SK-N-SH (cell line): ENCODE data around the gene TSPAN32. TPM values are rescaled to one million over a fixed set of nuclear protein-coding genes. Genes with fewer than 3 reads are reported as not detected.

ENCODE experiments used
- CTCF ChIA-PET: fragments of 300-600, 350-600 bp; formaldehyde crosslinking; extraction: SDS; loops from one replicate; lab custom pipeline; 2021; lab: Yijun Ruan, JAX
- POLR2A ChIA-PET: fragments of 350-600 bp; sonication (Branson Sonifier 250); formaldehyde crosslinking; extraction: SDS; loops from one replicate; lab custom pipeline; 2020; ENCODE audit warnings: antibody characterized with exemption, inconsistent platforms; lab: Yijun Ruan, JAX
- DNase-seq: peaks from one replicate; pipeline ENCODE4 v3.0.0; 2012
- H2AFZ ChIP-seq: fragments of 200-600 bp; sonication (generic); 2 replicates; pipeline ENCODE4 v1.8.1; 2016; ENCODE audit warnings: antibody characterized with exemption, mild to moderate bottlenecking, low read depth
- H3F3A ChIP-seq: fragments of 200-600 bp; sonication (generic); replicated peaks from 2 replicates; pipeline ENCODE3; 2016; ENCODE audit warnings: antibody characterized with exemption, mild to moderate bottlenecking; ENCODE audit not compliant: insufficient read depth
- H3K27ac ChIP-seq, 2 experiments: fragments of 200-500 bp in 1 of 2; fragments of 200-600 bp in 1 of 2; sonication (Bioruptor generic) in 1 of 2; sonication (generic), shearing (Covaris generic) in 1 of 2; 2 replicates each; pipeline versions ENCODE4 v1.5.1 to v1.6.1; 2014 to 2016; ENCODE audit warnings: low read depth in 2 of 2, inconsistent platforms in 1 of 2, low read length in 1 of 2, mild to moderate bottlenecking in 1 of 2, mixed read lengths in 1 of 2
- H3K27me3 ChIP-seq: fragments of 200-600 bp; sonication (generic), shearing (Covaris generic); 2 replicates; pipeline ENCODE4 v1.6.1; 2016; ENCODE audit warnings: mixed run types; ENCODE audit not compliant: insufficient read depth
- H3K36me3 ChIP-seq, 2 experiments: fragments of 200-500 bp in 1 of 2; fragments of 200-600 bp in 1 of 2; sonication (Bioruptor generic) in 1 of 2; sonication (generic) in 1 of 2; replicated peaks in 1 of 2; 2 replicates each; pipeline versions ENCODE3 to v1.5.1; 2014 to 2016; ENCODE audit warnings: low read length in 1 of 2, mild to moderate bottlenecking in 1 of 2; ENCODE audit not compliant: insufficient read depth in 2 of 2, control insufficient read depth in 1 of 2
- H3K4me1 ChIP-seq, 2 experiments: fragments of 200-500 bp in 1 of 2; fragments of 200-600 bp in 1 of 2; sonication (Bioruptor generic) in 1 of 2; sonication (generic), shearing (Covaris generic) in 1 of 2; 2 replicates each; pipeline versions ENCODE4 v1.5.1 to v1.6.1; 2014 to 2016; ENCODE audit warnings: low read depth in 1 of 2, low read length in 1 of 2, mixed run types in 1 of 2; ENCODE audit not compliant: insufficient read depth in 2 of 2, control insufficient read depth in 1 of 2
- H3K4me2 ChIP-seq: fragments of 200-600 bp; sonication (generic), shearing (Covaris generic); 2 replicates; pipeline ENCODE4 v1.6.1; 2017; ENCODE audit warnings: mixed run types
- H3K4me3 ChIP-seq, 2 experiments: fragments of 200-500 bp in 1 of 2; fragments of 200-600 bp in 1 of 2; sonication (Bioruptor generic) in 1 of 2; sonication (generic), shearing (Covaris generic) in 1 of 2; 2 replicates each; pipeline versions ENCODE4 v1.5.1 to v1.8.1; 2014 to 2016; ENCODE audit warnings: low read depth in 2 of 2, inconsistent platforms in 1 of 2, low read length in 1 of 2, mild to moderate bottlenecking in 1 of 2, mixed read lengths in 1 of 2, moderate library complexity in 1 of 2
- H3K79me2 ChIP-seq: fragments of 200-600 bp; sonication (generic); 2 replicates; pipeline ENCODE4 v1.8.1; 2017; ENCODE audit warnings: mild to moderate bottlenecking; ENCODE audit not compliant: insufficient read depth
- H3K9ac ChIP-seq: fragments of 200-600 bp; sonication (generic); 2 replicates; pipeline ENCODE4 v1.6.1; 2017; ENCODE audit warnings: mixed run types
- H3K9me2 ChIP-seq: fragments of 200-600 bp; sonication (generic); 2 replicates; pipeline ENCODE4 v1.6.1; 2017; ENCODE audit warnings: mixed run types
- H3K9me3 ChIP-seq: fragments of 200-600 bp; sonication (generic); 2 replicates; pipeline ENCODE4 v1.6.1; 2017; ENCODE audit warnings: mixed run types, mild to moderate bottlenecking, moderate library complexity
- H4K20me1 ChIP-seq: fragments of 200-600 bp; sonication (generic); 2 replicates; pipeline ENCODE4 v1.6.1; 2017; ENCODE audit warnings: mild to moderate bottlenecking, mixed run types; ENCODE audit not compliant: insufficient read depth
- ELF1 ChIP-seq: IDR thresholded peaks from 2 replicates; pipeline ENCODE4 v1.4.0; 2012
- EP300 ChIP-seq, 2 experiments: IDR thresholded peaks; 2 replicates each; pipeline versions ENCODE4 v1.4.0 to v1.6.1; 2012; ENCODE audit warnings: borderline replicate concordance in 1 of 2, low read depth in 1 of 2, low read length in 1 of 2
- FOXM1 ChIP-seq: IDR thresholded peaks from 2 replicates; pipeline ENCODE4 v1.4.0; 2012; ENCODE audit warnings: low read depth, mild to moderate bottlenecking
- GABPA ChIP-seq: IDR thresholded peaks from 2 replicates; pipeline ENCODE4 v1.4.0; 2012; ENCODE audit warnings: low read depth, mild to moderate bottlenecking
- GATA2 ChIP-seq: sonication (generic); formaldehyde crosslinking; IDR thresholded peaks from 2 replicates; pipeline ENCODE4 v1.5.0; 2020; ENCODE audit warnings: mild to moderate bottlenecking, missing genetic modification reagents
- JUND ChIP-seq: IDR thresholded peaks from 2 replicates; pipeline ENCODE4 v1.4.0; 2012
- MEF2A ChIP-seq: IDR thresholded peaks from 2 replicates; pipeline ENCODE4 v1.4.0; 2012; ENCODE audit warnings: low read depth, borderline replicate concordance
- NRF1 ChIP-seq: IDR thresholded peaks from 2 replicates; pipeline ENCODE4 v1.6.1; 2012; ENCODE audit warnings: low read depth, mild to moderate bottlenecking, low read length
- RCOR1 ChIP-seq: fragments of 150-350 bp; IDR thresholded peaks from 2 replicates; pipeline ENCODE4 v1.6.1; 2017; ENCODE audit warnings: antibody characterized with exemption, low read length
- WGBS: methylation state at CpG from one replicate; pipeline ENCODE4 v1.1.6; 2017; ENCODE audit warnings: low lambda C conversion rate; 5-methylcytosine and 5-hydroxymethylcytosine counted together
- polyA plus RNA-seq, 3 experiments: library from polyadenylated mRNA; depleted of rRNA; stranded (reverse); fragments of >200 nt; gene quantifications; 2 replicates each; pipeline ENCODE4 v1.2.3, GENCODE V29; 2012
- TF ChIP-seq, protein P1 (sequence below): IDR thresholded peaks from 2 replicates; pipeline ENCODE4 v1.4.0; 2012; ENCODE audit warnings: low read depth
- TF ChIP-seq, protein P2 (sequence below): fragments of 200-600 bp; sonication (generic); IDR thresholded peaks from 2 replicates; pipeline ENCODE4 v1.6.1; 2017; ENCODE audit warnings: antibody characterized with exemption, mild to moderate bottlenecking, moderate library complexity
- TF ChIP-seq, protein P3 (sequence below): IDR thresholded peaks from 2 replicates; pipeline ENCODE4 v1.6.1; 2012; ENCODE audit warnings: mild to moderate bottlenecking, low read depth, low read length, moderate library complexity
- TF ChIP-seq, protein P4 (sequence below): IDR thresholded peaks from 2 replicates; pipeline ENCODE4; 2012
- TF ChIP-seq, protein P5 (sequence below): fragments of 150-350 bp; IDR thresholded peaks from 2 replicates; pipeline ENCODE4 v1.6.1; 2017; ENCODE audit warnings: antibody characterized with exemption, low read length, low read depth, borderline replicate concordance

Gene TSPAN32
- polyA plus RNA-seq, 1 of the 3 experiments (the other 2 are of a cell fraction) = 0.12 TPM

DNA sequence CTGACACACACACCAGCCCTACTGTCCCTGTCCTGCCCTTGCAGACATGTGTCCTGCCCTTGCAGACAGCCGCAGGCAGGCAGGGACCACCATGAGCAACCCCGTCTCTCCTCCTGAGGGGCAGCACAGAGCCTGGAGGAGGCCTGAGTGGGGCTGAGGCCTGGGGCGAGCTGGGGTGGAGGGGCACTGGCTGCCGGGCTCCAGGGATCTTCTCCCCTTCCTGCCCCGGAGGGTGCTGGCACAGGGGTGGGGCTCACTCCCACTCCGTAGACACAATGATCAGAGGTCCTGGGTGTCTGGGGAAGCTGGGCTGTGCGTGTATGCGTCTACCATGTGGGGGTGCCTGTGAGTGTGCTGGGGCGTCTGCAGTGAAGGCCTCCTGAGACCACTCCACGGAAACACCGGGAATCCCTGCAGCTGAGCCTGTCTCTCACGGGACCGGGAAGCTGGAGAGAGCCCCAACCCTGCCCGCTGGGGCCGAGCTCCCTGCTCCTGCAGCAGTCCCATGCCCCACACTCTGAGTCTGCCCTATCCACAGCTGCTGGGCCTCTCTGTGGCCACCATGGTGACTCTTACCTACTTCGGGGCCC is 588 bp downstream of the TSPAN32 start:
- peaks cover 4% of the 10 kb centered on the region for H3F3A ChIP-seq
- peak; percentile 63 for DNase-seq
- no peak overlapping the region for H2AFZ ChIP-seq
- no peak for TF ChIP-seq MEF2A
- TF ChIP-seq EP300 (IDR thresholded peaks at IDR 0.05; ENCODE audit: borderline replicate concordance in 1 of 2, low read depth in 1 of 2, low read length in 1 of 2) = no peak
- no peak for TF ChIP-seq GABPA
- TF ChIP-seq, protein P1, sequence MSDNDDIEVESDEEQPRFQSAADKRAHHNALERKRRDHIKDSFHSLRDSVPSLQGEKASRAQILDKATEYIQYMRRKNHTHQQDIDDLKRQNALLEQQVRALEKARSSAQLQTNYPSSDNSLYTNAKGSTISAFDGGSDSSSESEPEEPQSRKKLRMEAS = no peak
- TF ChIP-seq RCOR1 = no peak
- TF ChIP-seq FOXM1 = no peak
- TF ChIP-seq ELF1 = no peak
- TF ChIP-seq, protein P2, sequence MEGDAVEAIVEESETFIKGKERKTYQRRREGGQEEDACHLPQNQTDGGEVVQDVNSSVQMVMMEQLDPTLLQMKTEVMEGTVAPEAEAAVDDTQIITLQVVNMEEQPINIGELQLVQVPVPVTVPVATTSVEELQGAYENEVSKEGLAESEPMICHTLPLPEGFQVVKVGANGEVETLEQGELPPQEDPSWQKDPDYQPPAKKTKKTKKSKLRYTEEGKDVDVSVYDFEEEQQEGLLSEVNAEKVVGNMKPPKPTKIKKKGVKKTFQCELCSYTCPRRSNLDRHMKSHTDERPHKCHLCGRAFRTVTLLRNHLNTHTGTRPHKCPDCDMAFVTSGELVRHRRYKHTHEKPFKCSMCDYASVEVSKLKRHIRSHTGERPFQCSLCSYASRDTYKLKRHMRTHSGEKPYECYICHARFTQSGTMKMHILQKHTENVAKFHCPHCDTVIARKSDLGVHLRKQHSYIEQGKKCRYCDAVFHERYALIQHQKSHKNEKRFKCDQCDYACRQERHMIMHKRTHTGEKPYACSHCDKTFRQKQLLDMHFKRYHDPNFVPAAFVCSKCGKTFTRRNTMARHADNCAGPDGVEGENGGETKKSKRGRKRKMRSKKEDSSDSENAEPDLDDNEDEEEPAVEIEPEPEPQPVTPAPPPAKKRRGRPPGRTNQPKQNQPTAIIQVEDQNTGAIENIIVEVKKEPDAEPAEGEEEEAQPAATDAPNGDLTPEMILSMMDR = no peak
- no peak for TF ChIP-seq JUND
- no peak for TF ChIP-seq GATA2 (CRISPR knock-in tag)
- TF ChIP-seq, protein P3, sequence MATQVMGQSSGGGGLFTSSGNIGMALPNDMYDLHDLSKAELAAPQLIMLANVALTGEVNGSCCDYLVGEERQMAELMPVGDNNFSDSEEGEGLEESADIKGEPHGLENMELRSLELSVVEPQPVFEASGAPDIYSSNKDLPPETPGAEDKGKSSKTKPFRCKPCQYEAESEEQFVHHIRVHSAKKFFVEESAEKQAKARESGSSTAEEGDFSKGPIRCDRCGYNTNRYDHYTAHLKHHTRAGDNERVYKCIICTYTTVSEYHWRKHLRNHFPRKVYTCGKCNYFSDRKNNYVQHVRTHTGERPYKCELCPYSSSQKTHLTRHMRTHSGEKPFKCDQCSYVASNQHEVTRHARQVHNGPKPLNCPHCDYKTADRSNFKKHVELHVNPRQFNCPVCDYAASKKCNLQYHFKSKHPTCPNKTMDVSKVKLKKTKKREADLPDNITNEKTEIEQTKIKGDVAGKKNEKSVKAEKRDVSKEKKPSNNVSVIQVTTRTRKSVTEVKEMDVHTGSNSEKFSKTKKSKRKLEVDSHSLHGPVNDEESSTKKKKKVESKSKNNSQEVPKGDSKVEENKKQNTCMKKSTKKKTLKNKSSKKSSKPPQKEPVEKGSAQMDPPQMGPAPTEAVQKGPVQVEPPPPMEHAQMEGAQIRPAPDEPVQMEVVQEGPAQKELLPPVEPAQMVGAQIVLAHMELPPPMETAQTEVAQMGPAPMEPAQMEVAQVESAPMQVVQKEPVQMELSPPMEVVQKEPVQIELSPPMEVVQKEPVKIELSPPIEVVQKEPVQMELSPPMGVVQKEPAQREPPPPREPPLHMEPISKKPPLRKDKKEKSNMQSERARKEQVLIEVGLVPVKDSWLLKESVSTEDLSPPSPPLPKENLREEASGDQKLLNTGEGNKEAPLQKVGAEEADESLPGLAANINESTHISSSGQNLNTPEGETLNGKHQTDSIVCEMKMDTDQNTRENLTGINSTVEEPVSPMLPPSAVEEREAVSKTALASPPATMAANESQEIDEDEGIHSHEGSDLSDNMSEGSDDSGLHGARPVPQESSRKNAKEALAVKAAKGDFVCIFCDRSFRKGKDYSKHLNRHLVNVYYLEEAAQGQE = no peak
- no peak for TF ChIP-seq NRF1
- TF ChIP-seq, protein P4, sequence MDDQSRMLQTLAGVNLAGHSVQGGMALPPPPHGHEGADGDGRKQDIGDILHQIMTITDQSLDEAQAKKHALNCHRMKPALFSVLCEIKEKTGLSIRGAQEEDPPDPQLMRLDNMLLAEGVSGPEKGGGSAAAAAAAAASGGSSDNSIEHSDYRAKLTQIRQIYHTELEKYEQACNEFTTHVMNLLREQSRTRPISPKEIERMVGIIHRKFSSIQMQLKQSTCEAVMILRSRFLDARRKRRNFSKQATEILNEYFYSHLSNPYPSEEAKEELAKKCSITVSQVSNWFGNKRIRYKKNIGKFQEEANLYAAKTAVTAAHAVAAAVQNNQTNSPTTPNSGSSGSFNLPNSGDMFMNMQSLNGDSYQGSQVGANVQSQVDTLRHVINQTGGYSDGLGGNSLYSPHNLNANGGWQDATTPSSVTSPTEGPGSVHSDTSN = no peak
- TF ChIP-seq, protein P5, sequence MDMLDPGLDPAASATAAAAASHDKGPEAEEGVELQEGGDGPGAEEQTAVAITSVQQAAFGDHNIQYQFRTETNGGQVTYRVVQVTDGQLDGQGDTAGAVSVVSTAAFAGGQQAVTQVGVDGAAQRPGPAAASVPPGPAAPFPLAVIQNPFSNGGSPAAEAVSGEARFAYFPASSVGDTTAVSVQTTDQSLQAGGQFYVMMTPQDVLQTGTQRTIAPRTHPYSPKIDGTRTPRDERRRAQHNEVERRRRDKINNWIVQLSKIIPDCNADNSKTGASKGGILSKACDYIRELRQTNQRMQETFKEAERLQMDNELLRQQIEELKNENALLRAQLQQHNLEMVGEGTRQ = no peak
- peaks cover 12 to 48% of the 10 kb centered on the region in 2 experiments; a peak in 3 of 4 replicates for H3K4me1 ChIP-seq
- no peaks in the 10 kb centered on the region for H3K27me3 ChIP-seq
- H3K4me3 ChIP-seq = no peak overlapping the region
- CTCF ChIA-PET = interaction anchor here (0.7 to 13.9 kb wide), 7 partner anchors 33 to 230 kb away, joined by 3 to 318 read pairs (median 5); partner anchors contain the start of gene TSSC4
- H3K36me3 ChIP-seq = no peaks in the 10 kb centered on the region
- H3K9me2 ChIP-seq = no peaks in the 10 kb centered on the region
- H3K27ac ChIP-seq = peak overlapping the region in 1 of 2 experiments; percentile 69; a peak in 1 of 4 replicates
- no peaks in the 10 kb centered on the region for H3K79me2 ChIP-seq
- no peaks in the 10 kb centered on the region for H4K20me1 ChIP-seq
- POLR2A ChIA-PET = interaction anchor here (0.8 to 1.2 kb wide), 2 partner anchors 9 to 109 kb away, joined by 3 to 4 read pairs; no protein-coding TSS in a partner anchor
- no peak overlapping the region for H3K4me2 ChIP-seq
- H3K9me3 ChIP-seq = no peaks in the 10 kb centered on the region
- WGBS = 100% methylated on average over 3 of the region's 16 CpGs
- no peak overlapping the region for H3K9ac ChIP-seq
